ENCODE results near the gene ZSCAN5B.

Gene ZSCAN5B

GRCh38 chr19:56144376-56144775 is 53.2 kb downstream of the ZSCAN5B start:
- DNase-seq, result no peak

GRCh38 chr19:56142897-56143434 is 54.6 kb downstream of the ZSCAN5B start:
- no peak for DNase-seq

- DNase-seq, result no peak
These were observed 55.3 kb downstream of the ZSCAN5B start for GRCh38 chr19:56142087-56142787.

- peak; percentile 37 for DNase-seq
These were observed 56.1 kb downstream of the ZSCAN5B start for GRCh38 chr19:56141417-56141993.

GRCh38 chr19:56140583-56141416 is 56.8 kb downstream of the ZSCAN5B start, which contains the start of gene ZNF444:
TSS of gene ZNF444 (plus strand) at chr19:56141287. CDS start at chr19:56146912, 5,625 bp downstream.
- DNase-seq, result peak; percentile 100

- DNase-seq, result no peak
These were observed 57.6 kb downstream of the ZSCAN5B start for GRCh38 chr19:56139847-56140582.

Measured in CD4-positive, alpha-beta T cell treated with Interleukin-21 for 1 hour (primary cell).